Hematopoietic multipotent progenitor cell treated with erythropoietin and hydrocortisone succinate and interleukin-3 and kit ligand, for 6 days (in vitro differentiated cells): ENCODE data around the gene TMPRSS9.
A peak's percentile ranks its signal among the peaks of the same experiment; 100 is the strongest.
"Not testable (repeated sequence)": the region's sequence is repeated elsewhere in the genome, so short reads cannot be mapped to it uniquely, and the experiment has no call there.

Experiments used
- DNase-seq: peaks from one replicate; pipeline ENCODE4 v3.0.0-alpha.2; 2015

Gene TMPRSS9

GRCh38 chr19:2438178-2438577 is 78.1 kb downstream of the TMPRSS9 start:
- DNase-seq, result no peak

GRCh38 chr19:2440515-2440914 is 80.5 kb downstream of the TMPRSS9 start:
- DNase-seq, result no peak

- DNase-seq, result no peak
Observed at GRCh38 chr19:2441096-2441752, 81.2 kb downstream of the TMPRSS9 start.

- no peak for DNase-seq
Observed at GRCh38 chr19:2443116-2443784, 83.2 kb downstream of the TMPRSS9 start.

- DNase-seq, result no peak
Observed at GRCh38 chr19:2443785-2444182, 83.7 kb downstream of the TMPRSS9 start.

- no peak for DNase-seq
Observed at GRCh38 chr19:2444251-2445002, 84.4 kb downstream of the TMPRSS9 start.

- peak; percentile 55 for DNase-seq
Observed at GRCh38 chr19:2446381-2446780, 86.3 kb downstream of the TMPRSS9 start.

- no peak for DNase-seq
Observed at GRCh38 chr19:2449019-2449418, 89.0 kb downstream of the TMPRSS9 start.

- no peak for DNase-seq
Observed at GRCh38 chr19:2451138-2451537, 91.1 kb downstream of the TMPRSS9 start.

- DNase-seq, result no peak
Observed at GRCh38 chr19:2451741-2452140, 91.7 kb downstream of the TMPRSS9 start.

- no peak for DNase-seq
Observed at GRCh38 chr19:2453431-2454025, 93.5 kb downstream of the TMPRSS9 start.

- DNase-seq, result no peak
Observed at GRCh38 chr19:2454199-2454961, 94.3 kb downstream of the TMPRSS9 start.

- no peak for DNase-seq
Observed at GRCh38 chr19:2454962-2455850, 95.1 kb downstream of the TMPRSS9 start.

- DNase-seq, result peak; percentile 64
Observed at GRCh38 chr19:2455851-2456570, 95.9 kb downstream of the TMPRSS9 start.

GRCh38 chr19:2457394-2458037 is 97.5 kb downstream of the TMPRSS9 start:
- peak; percentile 16 for DNase-seq

GRCh38 chr19:2458054-2458453 is 98.0 kb downstream of the TMPRSS9 start:
- DNase-seq, result no peak

GRCh38 chr19:2458776-2459175 is 98.7 kb downstream of the TMPRSS9 start:
- not testable (repeated sequence) for DNase-seq

- DNase-seq, result no peak
Observed at GRCh38 chr19:2460245-2460644, 100.2 kb downstream of the TMPRSS9 start.

- DNase-seq, result peak; percentile 77
Observed at GRCh38 chr19:2461751-2462634, 101.9 kb downstream of the TMPRSS9 start.
